ENCODE measurements around the gene STK10. TPM values are rescaled to one million over a fixed set of nuclear protein-coding genes. Genes with fewer than 3 reads are reported as not detected.
A peak's percentile ranks its signal among the peaks of the same experiment; 100 is the strongest.

The STK10 gene
- polyA plus RNA-seq, 3 donors: 21.5 to 180 (median 47.4) TPM

DNA sequence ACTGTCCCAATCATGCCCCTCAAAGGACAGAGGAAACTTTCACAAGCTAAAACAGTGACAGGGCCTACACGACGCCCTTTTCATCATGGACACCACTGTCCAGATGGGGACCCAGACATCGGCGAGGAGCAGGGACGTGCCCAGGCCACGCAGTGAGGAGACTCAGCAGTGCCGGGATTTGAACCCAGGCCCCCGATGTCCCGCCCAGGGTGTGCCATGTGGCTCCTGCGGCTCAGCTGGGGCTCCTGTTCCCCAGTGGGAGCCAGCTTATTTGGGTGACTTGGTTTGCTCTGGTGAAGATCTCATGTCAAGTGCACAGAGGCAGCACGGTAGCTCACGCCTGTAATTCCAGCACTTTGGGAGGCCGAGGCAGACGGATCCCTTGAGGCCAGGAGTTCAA lies 82.2 kb downstream of the STK10 start:
- peaks cover 71 to 81% of the 10 kb centered on the region in 2 donors for H3K36me3 ChIP-seq (replicated peaks in 1 of 2; ENCODE audit: control insufficient read depth in 1 of 2, insufficient read depth in 2 of 2, low read length in 2 of 2)
- intact Hi-C loops (cut with micrococcal nuclease): loop anchor here (2.0 to 10.0 kb wide), 5 partner anchors 36 to 179 kb away; partner anchors contain the start of genes STK10 (in 2 of the 2), FBXW11 (in 1 of the 2) and UBTD2 (in 1 of the 2)
- H3K4me1 ChIP-seq (ENCODE audit: control insufficient read depth in 1 of 2, insufficient read depth in 2 of 2, low read length in 2 of 2): peaks cover 28 to 41% of the 10 kb centered on the region in 2 donors
- H3K79me2 ChIP-seq (ENCODE audit: insufficient read depth, low read length): peaks cover 77% of the 10 kb centered on the region
- H3K4me2 ChIP-seq (replicated peaks; ENCODE audit: extremely low read depth, low read length, poor library complexity, severe bottlenecking): no peak overlapping the region
- H3K4me3 Mint-ChIP-seq: no peak overlapping the region
- H3K9me3 Mint-ChIP-seq: peaks cover 0 to 1% (median 0%) of the 10 kb centered on the region in 7 donors
- no peak overlapping the region for H3K4me3 ChIP-seq (replicated peaks in 1 of 3; ENCODE audit: low read depth in 2 of 3, low read length in 3 of 3)
- H3K27me3 ChIP-seq (ENCODE audit: control insufficient read depth in 2 of 2, insufficient read depth in 2 of 2, low read length in 2 of 2): no peaks in the 10 kb centered on the region
- H3K27ac Mint-ChIP-seq: peak overlapping the region in 3 of 7 donors; percentile 23 to 63 (median 46)
- H3K36me3 Mint-ChIP-seq: peaks cover 85 to 92% of the 10 kb centered on the region in 2 donors
- H3K27ac ChIP-seq (ENCODE audit: low read depth in 1 of 2, low read length in 2 of 2): no peak overlapping the region
- no peak for DNase-seq
- TF ChIP-seq, protein P1, sequence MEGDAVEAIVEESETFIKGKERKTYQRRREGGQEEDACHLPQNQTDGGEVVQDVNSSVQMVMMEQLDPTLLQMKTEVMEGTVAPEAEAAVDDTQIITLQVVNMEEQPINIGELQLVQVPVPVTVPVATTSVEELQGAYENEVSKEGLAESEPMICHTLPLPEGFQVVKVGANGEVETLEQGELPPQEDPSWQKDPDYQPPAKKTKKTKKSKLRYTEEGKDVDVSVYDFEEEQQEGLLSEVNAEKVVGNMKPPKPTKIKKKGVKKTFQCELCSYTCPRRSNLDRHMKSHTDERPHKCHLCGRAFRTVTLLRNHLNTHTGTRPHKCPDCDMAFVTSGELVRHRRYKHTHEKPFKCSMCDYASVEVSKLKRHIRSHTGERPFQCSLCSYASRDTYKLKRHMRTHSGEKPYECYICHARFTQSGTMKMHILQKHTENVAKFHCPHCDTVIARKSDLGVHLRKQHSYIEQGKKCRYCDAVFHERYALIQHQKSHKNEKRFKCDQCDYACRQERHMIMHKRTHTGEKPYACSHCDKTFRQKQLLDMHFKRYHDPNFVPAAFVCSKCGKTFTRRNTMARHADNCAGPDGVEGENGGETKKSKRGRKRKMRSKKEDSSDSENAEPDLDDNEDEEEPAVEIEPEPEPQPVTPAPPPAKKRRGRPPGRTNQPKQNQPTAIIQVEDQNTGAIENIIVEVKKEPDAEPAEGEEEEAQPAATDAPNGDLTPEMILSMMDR (IDR thresholded peaks at IDR 0.05): no peak
- peaks cover 34% of the 10 kb centered on the region for H3K4me1 Mint-ChIP-seq
- no peak overlapping the region for H3K9ac ChIP-seq (ENCODE audit: insufficient read depth, low read length, poor library complexity, severe bottlenecking)
- H4K20me1 ChIP-seq (ENCODE audit: insufficient read depth, low read length): peaks cover 71% of the 10 kb centered on the region
- 98% methylated on average over 14 of the region's 14 CpGs for WGBS (ENCODE audit: insufficient coverage)
- no peaks in the 10 kb centered on the region for H3K9me3 ChIP-seq (replicated peaks in 1 of 2; ENCODE audit: control insufficient read depth in 1 of 2, insufficient read depth in 1 of 2, low read length in 2 of 2)
- H3K27me3 Mint-ChIP-seq (ENCODE audit: low read depth in 3 of 3): no peaks in the 10 kb centered on the region
- no peak overlapping the region for H2AFZ ChIP-seq (ENCODE audit: insufficient read depth, low read depth, low read length, poor library complexity, severe bottlenecking)

DNA sequence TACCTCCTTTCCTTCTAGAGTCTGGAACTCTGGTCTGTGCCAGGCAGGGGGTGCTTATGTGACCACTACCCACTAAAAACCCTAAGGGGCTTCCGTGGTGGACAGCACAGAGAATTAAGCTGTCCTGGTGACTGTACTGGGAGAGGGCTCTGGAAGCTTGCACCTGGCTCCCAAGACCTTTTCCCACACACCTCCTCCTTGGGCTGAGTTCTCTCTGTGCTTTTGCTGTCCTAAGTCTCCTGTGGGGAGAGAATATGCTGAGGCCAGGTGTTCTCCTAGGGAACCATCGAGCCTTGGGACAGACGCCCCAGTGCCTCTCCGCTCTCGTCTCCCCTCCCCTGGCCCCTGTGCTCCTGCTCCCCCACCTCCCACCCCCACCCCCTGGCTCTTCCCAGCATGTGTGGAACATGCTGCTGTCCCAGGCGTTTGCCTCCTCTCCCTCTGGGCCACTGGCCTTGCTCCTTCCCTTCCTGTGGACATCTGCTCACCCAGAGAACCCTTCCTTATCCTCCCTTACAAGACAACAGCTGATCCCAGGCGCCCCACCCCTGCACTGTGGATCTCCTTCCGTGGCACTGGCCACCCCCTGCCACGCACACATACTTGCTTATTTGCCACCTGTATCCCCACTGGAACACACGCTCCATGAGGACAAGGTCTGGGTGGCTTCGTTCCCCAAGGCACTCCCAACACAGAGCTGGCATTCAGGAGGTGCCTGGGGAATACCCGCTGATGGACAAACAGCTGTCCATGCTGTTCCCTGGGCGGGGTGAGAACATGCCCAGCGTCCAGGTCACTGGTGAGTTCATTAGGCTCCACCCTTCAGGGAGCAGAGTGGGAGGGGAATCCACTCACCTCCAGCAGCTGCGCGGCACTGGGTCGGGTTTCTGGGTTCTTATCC lies 83.0 kb downstream of the STK10 start:
- intact Hi-C loops (cut with micrococcal nuclease): loop anchor here (5.0 to 10.0 kb wide), 5 partner anchors 37 to 187 kb away; partner anchors contain the start of genes FBXW11 (in 1 of the 2), STK10 (in 1 of the 2) and UBTD2 (in 1 of the 2)
- Mint-ChIP-seq H3K9me3 (peaks cover 0 to 1% (median 0%) of the 10 kb centered on the region in 7 donors), H3K27ac (peak overlapping the region in 3 of 7 donors; percentile 23 to 86 (median 61)), H3K36me3 (peaks cover 85 to 94% of the 10 kb centered on the region in 2 donors), H3K27me3 (ENCODE audit: low read depth in 3 of 3) (no peaks in the 10 kb centered on the region), H3K4me1 (peaks cover 27% of the 10 kb centered on the region), H3K4me3 (peak overlapping the region in 1 of 2 donors; percentile 4)
- H3K4me1 ChIP-seq (ENCODE audit: control insufficient read depth in 1 of 2, insufficient read depth in 2 of 2, low read length in 2 of 2): peaks cover 20 to 33% of the 10 kb centered on the region in 2 donors
- no peak overlapping the region for H3K4me2 ChIP-seq (replicated peaks; ENCODE audit: extremely low read depth, low read length, poor library complexity, severe bottlenecking)
- no peak for DNase-seq
- H3K4me3 ChIP-seq (replicated peaks in 1 of 3; ENCODE audit: low read depth in 2 of 3, low read length in 3 of 3): no peak overlapping the region
- TF ChIP-seq, protein P1 (IDR thresholded peaks at IDR 0.05): no peak
- no peak overlapping the region for H3K9ac ChIP-seq (ENCODE audit: insufficient read depth, low read length, poor library complexity, severe bottlenecking)
- no peaks in the 10 kb centered on the region for H3K27me3 ChIP-seq (ENCODE audit: control insufficient read depth in 2 of 2, insufficient read depth in 2 of 2, low read length in 2 of 2)
- 100% methylated on average over 8 of the region's 17 CpGs for WGBS (ENCODE audit: insufficient coverage)
- H3K79me2 ChIP-seq (ENCODE audit: insufficient read depth, low read length): peaks cover 77% of the 10 kb centered on the region
- H3K27ac ChIP-seq (ENCODE audit: low read depth in 1 of 2, low read length in 2 of 2): peak overlapping the region in 1 of 2 donors; percentile 28
- H3K9me3 ChIP-seq (replicated peaks in 1 of 2; ENCODE audit: control insufficient read depth in 1 of 2, insufficient read depth in 1 of 2, low read length in 2 of 2): no peaks in the 10 kb centered on the region
- H4K20me1 ChIP-seq (ENCODE audit: insufficient read depth, low read length): peaks cover 73% of the 10 kb centered on the region
- no peak overlapping the region for H2AFZ ChIP-seq (ENCODE audit: insufficient read depth, low read depth, low read length, poor library complexity, severe bottlenecking)
- H3K36me3 ChIP-seq (replicated peaks in 1 of 2; ENCODE audit: control insufficient read depth in 1 of 2, insufficient read depth in 2 of 2, low read length in 2 of 2): peaks cover 71 to 86% of the 10 kb centered on the region in 2 donors
